HG02973 (cell line): ENCODE measurements around the gene NKX2-4.
"Not testable (repeated sequence)": the region's sequence is repeated elsewhere in the genome, so short reads cannot be mapped to it uniquely, and the experiment has no call there.

ENCODE experiments used
- ATAC-seq: cut with Tn5 transposase; IDR thresholded peaks from one replicate; pipeline ENCODE4 v1.9.1; 2021; ENCODE audit warnings: moderate library complexity; ENCODE audit not compliant: unreplicated experiment

NKX2-4 gene

DNA sequence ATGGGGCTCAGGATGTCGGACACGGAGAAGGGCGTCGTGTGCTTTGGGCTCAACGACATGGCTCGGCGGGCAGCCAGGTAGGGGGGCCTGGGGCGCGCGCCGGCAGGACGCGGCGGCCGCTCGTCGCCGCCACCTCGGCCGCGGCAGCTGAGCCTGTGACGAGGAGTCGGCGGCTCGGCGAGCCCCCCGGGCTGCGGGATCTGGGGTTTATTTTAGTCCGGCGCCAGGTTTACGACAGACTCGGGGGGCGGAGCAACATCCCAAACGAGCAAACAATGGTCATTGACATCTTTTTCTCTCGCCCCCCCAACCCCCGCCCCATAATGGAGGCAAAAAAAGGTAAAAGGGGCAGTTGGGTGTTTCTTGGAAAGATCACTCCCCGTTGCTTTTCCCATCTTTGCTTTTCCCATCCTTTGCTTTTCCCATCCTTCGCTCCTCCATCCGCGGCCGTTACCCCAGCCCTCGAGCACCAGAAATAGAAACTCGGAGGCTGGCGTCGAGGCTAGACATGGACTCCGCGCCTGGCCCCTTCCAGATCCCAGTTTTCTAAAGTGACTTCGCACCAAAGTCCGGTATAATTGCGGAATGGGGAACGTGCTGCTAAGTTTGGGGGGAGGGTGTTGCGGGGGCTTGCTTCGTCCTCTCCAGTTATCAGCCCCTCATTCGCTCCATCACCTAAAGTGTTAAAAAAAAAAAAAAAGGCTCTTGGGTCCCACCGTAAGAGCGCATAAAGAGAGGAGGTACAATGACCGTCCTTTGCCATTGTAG is at the start of gene NKX2-4:
NKX2-4 (minus strand) TSS at position 186 of the 768 bp plus-strand sequence; CDS start at position 59, 127 bp downstream.
- ATAC-seq, result no peak

DNA sequence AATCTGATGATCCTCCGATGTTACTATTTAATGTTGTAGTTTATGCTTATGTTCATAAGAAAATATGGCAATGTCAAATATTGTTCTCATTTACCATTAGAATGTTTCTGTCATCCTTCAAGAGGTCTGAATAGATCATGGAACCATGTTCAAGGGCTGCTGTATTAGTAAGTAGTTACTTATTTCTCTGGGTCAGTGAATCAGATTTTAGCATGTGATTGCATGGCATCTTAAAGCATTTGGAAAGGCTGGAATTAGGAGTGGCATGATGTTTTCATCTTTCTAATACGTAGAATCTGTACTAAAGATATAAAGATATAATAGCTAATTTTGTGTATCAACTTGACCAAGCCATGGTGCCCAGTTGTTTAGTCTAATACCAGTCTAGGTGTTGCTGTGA is 40.5 kb upstream of the NKX2-4 start:
- ATAC-seq, result no peak

DNA sequence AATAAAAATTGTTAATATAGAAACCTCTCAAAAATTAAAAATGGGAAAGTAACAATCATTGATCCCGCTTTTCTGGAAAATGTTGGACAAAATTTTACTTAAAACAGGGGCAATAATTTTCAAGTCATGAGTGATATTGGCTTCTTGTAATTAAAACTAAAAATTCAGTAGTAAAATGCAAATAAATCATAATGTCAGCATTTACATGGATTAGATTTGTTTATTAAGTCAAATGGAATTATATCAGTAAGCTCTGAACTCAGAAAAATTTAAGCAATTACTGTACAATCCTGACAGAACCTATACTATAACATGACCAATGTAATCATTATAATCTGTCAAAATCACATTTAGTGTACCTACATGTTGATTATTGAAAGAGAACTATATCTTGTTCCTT is 39.9 kb upstream of the NKX2-4 start:
- no peak for ATAC-seq

DNA sequence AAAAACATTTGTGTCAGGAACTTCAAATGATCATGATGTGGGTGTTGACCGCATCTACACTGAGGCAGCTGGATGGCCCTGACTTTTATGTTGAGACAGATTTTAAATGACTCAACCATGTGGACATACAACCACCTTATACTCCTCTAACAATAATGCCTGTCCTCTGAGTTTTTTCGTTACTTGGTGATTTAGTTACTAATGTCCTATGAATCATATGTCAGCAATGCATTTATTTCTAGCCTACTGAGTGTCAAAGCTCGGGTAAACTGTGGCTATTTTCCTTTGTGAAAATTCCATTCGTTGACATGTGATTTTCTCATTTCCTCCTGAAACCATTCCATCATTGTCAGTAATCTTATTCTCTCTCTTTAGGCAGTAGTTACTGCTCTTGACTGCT is 38.9 kb upstream of the NKX2-4 start:
- no peak for ATAC-seq

DNA sequence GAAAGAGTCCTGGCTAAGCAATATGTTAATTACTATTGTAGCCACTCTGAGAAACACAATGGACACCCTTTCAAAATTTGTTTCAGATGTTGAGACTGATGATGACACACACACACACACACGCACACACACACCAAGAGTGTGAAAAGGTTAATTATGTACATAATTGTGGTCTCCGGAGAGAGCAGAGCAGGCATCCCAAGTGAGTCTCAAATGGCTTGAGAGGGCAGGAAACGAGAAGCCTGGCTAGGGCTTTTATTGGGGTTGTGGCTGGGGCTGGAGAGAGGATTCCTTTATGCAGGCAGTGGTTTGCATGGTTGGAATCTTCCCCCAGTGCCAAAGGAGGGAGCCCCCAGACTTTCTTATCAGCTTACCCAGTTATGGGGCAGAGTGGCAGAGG is 38.2 kb upstream of the NKX2-4 start:
- ATAC-seq, result no peak

DNA sequence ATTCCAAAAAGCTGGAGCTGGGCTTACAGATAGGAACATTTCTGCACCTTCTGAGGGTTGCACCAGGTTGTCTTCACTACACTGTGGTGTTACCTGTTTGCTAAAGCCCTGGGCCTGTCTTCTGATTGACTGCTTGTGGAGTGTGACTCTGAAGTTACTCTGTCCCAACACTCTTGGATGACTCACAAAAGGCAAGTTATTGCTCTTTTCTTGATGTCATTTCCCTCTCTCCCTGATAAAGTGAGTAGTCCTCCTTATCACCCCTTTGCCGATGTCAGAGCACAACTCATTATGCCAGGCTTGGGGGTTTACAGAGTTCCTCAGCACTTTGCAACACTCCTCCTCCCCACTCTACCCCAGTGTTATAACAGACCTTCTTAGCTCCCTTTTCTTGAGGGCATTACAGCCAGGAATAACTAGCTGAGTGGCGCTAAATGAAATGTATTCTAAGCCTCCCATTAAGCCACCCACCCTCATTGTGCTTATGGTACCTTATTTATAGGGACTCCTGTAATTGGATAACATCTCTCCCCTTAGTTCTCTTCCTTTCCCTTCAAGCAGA is 36.1 kb upstream of the NKX2-4 start:
- ATAC-seq, result no peak

DNA sequence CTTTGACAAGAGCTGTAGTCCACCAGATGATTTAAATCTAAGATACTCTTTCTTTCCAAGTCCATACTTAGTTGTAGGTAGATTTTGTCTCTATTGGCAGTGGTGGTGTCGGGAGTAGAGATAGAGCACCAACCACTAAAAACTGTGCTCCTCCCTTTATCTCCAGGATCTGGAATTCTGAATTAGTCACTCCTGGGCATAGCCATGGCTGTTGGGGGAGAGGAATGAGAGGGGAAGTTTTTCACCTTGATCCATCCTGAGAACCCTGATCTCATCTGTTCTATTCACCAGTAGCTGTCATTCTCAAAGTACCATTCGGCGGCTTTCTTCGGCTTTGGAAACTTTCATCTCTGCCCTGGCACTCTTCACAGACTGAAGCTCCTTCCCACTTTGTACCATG is 35.6 kb upstream of the NKX2-4 start:
- ATAC-seq, result no peak

DNA sequence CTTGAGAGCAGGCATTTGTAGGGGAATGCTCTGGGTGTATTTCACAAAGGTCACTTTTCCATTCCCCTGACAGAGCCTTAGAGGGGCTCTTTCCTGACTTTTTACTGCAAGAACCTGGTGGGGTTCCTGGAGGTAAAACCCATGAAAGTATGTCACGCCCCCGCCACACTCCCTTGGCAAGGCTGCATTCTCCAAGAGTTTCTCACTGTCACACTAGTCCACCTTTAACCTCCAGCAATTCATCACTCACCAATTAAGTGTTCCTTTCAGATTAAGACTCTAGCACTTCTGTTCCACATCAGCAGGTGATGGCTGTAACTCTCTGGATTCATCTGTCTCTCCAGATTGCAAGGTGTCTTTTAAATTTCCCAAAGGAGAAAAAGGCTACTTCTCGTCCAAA is 32.7 kb upstream of the NKX2-4 start:
- no peak for ATAC-seq

DNA sequence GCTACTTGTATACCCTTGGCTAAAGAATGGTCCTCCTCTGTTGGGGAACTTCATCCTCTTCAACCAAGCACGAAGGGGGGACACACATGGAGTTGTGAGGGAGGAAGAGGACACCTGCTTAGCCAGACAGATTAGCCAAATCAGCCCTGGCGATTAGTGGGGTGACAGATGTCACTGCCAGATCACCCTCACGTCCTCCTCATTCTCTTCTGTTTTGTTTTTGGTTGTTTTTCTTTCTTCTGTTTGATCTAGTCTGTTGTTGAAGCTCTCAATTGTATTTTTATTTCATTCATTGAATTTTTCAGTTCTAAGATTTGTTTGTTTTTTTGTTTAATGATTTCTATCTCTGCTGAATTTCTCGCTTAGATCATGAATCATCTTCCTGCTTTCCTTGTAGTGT is 27.5 kb upstream of the NKX2-4 start:
- no peak for ATAC-seq

DNA sequence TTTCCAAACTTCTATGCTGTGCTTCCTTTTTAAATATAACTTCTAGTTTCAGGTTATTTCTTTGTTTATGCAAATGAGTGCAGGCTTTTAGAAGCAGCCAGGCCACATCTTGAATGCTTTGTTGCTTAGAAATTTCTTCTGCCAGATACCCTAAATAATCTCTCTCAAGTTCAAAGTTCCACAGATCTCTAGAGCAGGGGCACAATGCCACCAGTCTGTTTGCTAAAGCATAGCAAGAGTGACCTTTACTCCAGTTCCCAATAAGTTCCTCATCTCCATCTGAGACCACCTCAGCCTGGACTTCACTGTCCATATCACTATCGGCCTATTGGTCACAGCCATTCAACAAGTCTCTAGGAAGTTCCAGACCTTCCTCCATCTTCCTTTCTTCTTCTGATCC is 26.4 kb upstream of the NKX2-4 start:
- ATAC-seq, result not testable (repeated sequence)

DNA sequence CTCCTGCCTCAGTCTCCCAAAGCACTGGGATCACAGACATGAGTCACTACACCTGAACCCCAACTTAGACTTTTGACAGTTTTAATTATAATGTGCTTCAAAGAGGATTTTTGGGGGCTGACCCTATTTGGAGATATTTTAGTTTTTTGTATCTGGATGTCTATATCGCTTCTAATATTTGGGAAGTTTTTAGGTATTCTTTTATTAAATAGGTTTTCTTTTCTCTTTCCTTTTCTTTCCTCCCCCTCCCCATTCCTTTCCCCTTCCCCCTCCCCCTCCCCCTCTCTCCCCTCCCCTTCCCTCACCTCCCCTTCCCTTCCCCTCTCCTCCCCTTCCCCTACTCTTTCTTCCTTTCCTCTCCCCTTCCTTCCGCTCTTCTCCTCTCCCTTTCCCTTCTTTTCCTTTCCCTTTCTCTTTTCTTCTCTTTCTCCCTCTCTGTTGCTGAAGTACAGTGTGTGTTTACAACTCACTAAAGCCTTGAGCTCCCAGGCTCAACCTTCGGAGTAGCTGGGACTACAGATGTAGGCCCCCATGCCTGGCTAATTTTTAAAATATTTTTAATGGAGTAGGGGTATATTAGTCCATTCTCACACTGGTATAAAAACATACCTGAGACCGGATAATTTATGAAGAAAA is 24.4 kb upstream of the NKX2-4 start:
- no peak for ATAC-seq

DNA sequence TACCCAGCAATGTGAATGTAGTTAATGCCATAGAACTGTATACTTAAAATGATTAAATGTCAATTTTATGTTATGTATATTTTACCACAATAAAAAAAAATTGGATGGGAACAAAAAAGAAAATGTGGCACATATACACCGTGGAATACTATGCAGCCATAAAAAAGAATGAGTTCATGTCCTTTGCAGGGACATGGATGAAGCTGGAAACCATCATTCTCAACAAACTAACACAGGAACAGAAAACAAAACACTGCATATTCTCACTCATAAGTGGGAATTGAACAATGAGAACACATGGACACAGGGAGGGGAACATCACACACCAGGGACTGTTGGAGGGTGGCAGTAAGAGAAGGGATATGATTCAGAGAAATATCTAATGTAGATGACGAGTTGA is 21.8 kb upstream of the NKX2-4 start:
- ATAC-seq, result not testable (repeated sequence)

DNA sequence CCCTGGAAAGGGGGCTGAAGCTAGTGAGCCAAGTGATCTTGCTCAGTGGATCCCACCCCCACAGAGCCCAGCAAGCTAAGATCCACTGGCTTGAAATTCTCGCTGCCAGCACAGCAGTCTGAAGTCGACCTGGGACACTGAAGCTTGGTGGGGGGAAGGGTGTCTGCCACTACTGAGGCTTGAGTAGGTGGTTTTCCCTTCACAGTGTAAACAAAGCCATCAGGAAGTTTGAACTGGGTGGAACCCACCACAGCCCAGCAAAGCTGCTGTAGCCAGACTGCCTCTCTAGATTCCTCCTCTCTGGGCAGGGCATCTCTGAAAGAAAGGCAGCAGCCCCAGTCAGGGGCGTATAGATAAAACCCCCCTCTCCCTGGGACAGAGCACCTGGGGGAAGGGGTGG is 16.7 kb upstream of the NKX2-4 start:
- ATAC-seq, result not testable (repeated sequence)

DNA sequence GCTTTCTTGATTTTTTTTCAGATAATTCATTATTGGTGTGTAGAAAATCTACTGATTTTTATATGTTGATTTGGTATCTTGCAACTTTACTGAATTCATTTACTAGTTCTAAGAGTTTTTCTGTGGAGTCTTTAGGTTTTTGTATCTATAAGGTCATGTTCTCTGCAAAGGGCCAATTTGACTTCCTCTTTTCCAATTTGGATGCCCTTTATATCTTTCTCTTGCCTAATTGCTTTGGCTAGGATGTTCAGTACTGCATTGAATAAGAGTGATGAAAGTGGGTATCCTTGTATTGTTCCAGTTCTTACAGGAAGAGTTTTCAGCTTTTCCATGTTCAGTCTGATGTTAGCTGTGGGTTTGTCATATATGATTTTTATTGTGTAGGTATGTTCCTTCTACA is 14.4 kb upstream of the NKX2-4 start:
- ATAC-seq, result no peak

DNA sequence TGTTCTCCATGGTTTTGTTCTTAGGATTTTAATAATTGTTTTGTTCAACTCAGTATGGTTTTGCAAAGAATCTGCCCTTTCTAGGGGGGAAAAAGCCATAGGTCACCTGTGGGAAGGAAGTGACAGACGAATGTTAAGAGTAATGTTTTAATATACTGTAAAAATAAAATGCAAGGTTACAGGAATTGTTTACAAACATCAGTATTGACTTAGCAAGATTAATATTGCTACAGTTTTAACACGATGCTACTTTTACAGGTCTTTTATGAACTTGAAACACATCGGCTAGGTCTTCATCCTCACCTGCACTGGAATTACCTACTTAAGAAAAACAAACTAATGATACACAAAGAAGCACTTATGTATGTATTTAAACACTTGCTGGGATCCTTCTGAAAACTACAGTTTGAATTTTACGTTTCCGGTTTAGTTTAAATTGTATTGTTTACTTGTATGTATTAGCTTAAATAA is 1.7 kb upstream of the NKX2-4 start:
- ATAC-seq, result no peak

DNA sequence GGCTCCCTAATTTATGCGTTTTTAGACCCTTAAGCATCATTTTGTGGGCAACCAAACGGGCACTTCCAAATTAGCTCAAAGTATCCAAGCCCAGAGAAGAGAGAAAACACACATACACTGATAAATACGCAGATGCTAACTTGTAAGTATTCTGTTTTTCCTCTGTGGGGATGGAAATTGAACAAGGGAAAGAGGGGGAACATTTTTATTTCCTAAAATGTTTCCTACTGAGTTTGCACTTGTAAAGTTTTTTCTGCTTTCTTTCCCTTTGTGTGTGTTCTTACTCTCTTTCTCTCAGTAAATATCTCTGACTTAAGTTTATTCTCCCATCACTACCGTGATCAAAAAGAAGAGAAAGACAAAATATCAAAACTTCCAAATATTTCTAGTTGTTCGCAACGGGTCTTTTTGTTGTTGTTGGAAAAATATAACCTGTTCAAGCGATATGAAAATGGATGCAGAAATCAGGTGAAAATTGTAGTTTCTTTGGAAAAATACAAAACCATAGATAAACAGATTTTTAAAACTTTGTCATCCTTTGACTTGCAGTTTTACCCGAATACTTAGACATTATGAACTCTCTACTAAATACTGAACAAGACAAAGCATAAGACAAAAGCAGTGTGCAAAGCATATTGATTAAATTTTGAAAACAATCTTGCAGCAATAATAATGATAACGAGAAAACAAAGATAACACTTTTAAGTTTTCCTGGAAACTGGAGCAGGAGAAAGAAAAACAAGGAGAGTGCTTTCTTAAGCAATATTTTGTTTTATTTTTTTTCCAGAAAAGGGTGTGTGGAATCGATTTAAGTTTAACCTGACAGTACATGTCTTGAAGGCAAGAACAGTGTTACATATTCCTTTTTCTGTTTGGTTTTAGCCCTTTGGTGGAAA is 1.0 kb upstream of the NKX2-4 start:
- no peak for ATAC-seq

DNA sequence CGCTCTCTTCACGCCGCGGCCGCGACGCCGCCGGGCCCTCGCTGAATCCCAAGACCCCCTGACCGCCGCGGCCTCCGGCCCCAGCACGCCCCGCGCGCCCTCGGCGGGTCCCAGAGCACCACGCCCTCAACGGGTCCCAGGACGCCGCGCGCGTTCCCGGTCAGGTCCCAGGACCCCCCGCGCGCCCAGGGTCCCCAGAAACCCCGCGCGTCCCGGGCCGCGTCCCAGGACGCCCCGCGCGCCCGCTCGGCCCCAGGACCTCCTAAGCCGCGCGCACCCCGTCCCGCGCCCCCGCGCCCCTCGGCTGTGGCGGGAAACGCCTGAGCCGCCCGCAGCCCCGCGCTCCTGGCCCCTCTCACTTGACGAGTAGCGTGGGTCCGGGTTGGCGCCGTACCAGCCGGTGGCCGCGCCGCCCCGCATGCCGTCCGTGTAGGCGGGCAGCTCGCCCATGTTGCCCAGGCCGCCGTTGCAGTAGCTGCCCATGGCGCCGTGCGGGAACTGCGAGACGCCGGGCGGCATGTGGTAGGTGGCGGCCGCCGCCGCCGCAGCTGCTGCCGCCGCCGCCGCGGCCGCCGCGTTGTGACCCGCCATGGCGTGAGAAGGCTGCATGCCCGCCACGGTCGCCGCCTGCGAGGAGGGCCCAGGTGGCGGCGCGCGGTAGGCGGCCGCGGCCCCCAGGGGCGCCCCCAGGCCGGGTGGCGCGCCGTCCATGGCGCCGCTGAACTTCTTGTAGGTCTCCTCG is 556 bp downstream of the NKX2-4 start:
- ATAC-seq, result no peak

DNA sequence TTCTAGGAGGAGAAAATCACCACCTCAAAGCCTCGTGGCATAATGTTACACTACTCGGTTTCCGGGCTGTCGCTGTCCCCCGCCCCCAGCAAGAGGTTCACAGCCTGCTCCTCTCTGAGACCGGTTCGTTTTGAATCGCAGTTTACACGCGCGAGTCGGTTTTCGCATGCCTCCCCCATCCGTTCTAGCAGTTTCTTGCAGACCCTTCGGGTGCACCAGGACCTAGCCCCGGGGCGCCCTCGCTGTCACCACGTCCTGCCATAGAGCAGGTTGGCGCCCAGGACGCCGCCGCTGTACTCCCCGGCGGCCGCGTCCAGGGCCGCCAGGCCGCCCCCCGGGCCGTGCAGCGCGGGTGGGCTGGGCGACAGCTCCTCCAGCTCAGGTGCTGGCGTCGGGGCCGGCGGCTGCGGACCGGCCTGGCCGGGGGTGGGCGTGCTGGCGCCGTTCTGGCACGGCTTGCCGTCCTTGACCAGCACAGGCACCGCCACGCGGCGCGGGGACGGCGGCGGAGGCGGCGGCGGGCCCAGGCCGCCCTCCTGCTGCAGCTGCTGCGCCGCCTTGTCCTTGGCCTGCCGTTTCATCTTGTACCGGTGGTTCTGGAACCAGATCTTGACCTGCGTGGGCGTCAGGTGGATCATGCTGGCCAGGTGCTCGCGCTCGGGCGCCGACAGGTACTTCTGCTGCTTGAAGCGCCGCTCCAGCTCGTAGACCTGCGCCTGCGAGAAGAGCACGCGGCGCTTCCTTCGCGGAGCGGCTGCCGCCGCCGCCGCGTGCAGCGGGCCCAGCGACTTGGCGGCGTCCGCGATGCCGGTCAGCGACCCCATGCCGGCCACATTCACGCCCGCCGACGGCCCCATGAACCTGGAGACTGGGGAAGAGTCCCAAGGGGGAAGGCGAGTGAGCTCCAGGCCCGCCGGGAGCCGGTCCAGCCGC is 1.4 kb downstream of the NKX2-4 start:
- ATAC-seq, result no peak

DNA sequence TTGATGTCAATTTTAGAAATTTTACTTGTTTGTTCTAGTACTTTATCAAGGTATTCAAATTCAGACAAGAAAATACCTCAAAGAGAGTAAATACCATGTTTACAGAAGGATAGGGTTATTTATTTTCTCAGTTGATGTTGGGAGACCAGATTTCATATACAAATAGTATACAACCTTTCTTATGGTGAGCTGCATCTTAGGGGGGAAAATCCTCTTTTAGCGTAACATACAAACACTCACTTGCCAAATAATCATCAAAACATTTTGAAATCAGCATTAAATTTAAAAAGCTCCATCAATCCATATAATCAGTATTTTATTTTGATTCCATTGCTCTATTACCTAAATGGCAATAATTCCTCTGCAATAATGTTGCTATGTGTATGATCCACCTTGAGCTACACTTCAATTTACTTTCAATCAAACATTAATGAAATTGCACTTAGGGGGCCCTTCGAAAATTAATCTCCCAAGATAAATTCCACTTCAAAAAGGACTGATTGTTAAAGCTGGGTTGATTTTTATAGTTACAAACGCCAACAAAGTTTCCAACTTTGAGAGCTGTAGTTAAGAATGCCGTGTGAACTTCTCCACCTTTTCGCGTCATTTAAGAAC is 2.2 kb downstream of the NKX2-4 start:
- no peak for ATAC-seq
